Stimulated activated CD8-positive, alpha-beta memory T cell treated with anti-CD3 and anti-CD28 coated beads, Interleukin-7, amount 100 ng/mL, for 4 hours (primary cell): ENCODE measurements around the gene PLA2G3.

Source experiments
- DNase-seq, 2 donors: peaks; one replicate each; pipeline ENCODE4 v3.0.0-alpha.2; 2020; ENCODE audit warnings: low read depth in 2 of 2

PLA2G3 gene

DNA sequence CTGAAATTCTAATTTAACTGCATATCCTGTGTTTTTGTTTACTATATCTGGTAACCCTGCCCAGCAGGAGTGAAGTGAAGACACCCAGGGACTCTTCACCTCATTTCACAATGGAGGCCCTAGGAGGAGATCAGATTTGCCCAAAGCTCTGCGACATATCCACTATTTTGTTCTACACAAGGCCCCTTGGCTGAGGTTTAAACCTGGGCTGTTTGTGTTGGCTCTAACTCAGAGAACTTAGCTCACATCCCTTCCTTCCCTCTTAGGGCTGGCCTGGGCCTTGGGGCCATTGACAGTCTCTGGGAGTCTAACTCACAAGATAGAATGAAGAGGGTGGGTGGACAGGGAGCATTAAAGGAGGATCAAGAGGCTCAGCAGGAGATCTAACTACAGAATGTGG lies 8.2 kb upstream of the PLA2G3 start:
- DNase-seq: no peak

GRCh38 chr22:31144223-31144622 lies 3.9 kb upstream of the PLA2G3 start:
- DNase-seq: no peak

GRCh38 chr22:31143537-31143936 lies 3.2 kb upstream of the PLA2G3 start:
- no peak for DNase-seq

DNA sequence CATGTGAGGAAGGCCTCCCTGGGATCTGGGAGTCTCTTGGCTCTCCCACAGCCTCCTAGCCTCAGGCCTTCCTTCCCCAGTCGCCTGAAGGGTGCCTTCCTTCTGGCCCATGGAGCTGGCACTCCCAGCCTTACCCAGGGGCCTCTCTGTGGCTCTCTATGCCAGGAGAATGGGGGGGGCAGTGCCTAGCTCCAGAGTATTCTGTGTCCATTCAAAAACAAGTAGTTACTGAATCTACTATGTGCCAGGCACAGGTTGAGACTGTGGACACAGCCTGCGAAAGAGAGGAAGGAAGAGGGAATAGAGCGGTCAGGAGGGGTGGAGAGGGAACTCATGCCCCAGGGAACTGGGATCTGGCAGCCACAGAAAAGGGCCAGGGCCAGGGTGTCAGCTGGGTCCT lies 2.7 kb upstream of the PLA2G3 start:
- no peak for DNase-seq

- DNase-seq: no peak
Observed at GRCh38 chr22:31142285-31142684, 2.0 kb upstream of the PLA2G3 start.

GRCh38 chr22:31141551-31141950 lies 1.2 kb upstream of the PLA2G3 start:
- DNase-seq: no peak

DNA sequence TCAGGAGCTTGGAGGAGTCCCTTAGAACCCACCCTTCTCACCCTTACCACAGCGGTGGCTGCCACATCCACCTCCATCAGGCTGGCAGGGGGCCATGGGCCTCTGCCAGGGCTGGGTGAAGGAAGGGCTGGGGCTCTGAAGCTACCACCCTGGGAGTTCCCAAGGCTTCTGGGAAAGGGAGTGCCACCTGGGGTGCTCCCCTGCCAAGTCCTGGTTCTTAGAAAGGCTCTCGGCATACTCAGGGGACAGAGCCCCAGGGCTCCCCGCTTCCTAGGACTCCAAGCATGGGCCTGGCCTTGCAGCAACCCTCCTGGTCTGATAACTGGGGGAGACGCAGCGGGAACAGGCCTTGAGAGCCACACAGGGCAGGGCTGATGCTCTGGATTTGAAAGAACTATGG lies 438 bp upstream of the PLA2G3 start:
- no peak for DNase-seq

GRCh38 chr22:31139066-31139465 lies 1.2 kb downstream of the PLA2G3 start:
- DNase-seq: no peak

DNA sequence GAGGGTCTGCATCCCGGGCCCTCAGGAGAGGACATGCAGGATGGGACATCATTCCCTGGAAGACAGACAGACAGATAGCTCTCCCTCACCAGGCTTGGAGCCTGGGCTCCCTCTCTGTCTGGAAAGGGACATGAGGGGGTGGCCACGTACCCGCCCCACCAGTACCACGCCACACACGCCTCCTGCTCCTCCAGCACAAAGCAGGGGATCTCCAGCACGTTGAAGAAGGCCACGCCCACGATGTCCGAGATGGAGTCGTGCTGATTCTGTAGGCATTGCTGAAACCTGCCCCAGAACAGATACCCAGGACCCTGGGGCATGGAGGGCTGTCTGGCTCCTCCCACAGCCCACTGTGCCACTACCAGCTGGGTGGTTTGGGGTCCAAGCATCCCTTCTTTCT lies 2.2 kb downstream of the PLA2G3 start:
- DNase-seq: no peak

DNA sequence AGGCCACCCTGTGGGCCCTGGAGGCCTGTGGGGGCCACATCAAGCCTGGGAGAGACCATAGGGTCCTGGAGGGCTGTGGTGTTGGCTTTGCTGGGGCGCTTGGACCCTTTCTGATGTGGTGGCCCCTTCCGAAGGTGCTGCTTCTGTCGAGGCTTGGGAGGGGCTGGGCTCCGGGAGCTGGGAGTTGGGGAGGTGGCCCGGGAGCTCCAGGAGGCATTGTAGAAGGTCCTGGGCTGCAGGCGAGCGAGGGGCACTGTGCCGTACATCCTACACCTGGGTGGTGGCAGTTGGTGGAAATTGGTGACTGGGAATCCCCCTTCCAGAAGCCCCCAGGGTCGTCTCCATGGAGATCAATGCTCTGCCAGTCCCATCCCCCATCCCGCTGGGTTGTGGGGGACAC lies 2.6 kb downstream of the PLA2G3 start:
- no peak for DNase-seq

- no peak for DNase-seq
Observed at GRCh38 chr22:31136711-31137110, 3.6 kb downstream of the PLA2G3 start.

DNA sequence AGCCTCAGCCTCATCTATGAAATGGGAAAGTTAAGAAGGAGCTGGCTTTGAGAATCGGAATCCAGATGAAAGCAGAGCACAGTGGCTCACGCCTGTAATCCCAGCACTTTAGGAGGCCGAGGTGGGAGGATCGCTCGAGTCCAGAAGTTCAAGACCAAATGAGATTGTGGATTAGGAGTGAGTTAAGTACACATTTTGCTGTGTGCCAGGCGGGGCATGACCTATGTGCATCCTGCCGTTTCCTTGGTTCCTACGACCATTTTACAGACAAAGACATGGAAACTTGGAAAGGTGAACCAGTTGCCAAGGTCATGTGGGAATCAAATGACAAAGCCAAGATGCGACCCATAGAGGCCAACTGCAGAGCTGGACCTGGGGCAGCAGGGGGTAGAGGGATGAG lies 4.2 kb downstream of the PLA2G3 start:
- DNase-seq: no peak

DNA sequence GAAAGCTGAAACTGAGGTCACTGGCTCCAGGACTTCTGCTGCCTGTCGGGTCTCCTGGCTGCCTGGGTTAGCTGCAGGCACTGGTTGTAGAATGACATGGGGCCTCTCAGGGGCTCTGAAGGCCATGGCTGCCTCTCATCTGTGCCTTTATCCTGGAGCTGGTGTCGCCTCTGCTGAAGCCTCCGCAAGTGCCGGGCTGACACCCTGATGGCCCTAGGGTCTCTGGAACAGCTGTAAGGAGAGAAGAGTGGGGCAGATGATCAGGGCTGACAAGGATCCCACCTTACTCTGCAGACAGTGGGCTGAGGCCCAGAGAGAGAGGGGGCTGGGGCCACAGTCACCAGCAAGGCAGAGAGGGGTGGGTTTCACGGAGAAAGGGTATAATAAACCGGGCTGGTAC lies 4.6 kb downstream of the PLA2G3 start:
- no peak for DNase-seq

- no peak for DNase-seq
Observed at GRCh38 chr22:31134688-31135087, 5.6 kb downstream of the PLA2G3 start.

DNA sequence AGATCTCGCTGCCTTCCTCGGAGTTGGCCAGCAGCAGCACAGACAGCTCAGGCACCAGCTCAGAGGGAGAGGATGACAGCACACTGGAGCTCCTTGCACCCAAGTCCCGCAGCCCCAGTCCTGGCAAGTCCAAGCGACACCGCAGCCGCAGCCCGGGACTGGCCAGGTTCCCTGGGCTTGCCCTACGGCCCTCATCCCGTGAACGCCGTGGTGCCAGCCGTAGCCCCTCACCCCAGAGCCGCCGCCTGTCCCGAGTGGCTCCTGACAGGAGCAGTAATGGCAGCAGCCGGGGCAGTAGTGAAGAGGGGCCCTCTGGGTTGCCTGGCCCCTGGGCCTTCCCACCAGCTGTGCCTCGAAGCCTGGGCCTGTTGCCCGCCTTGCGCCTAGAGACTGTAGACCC lies 6.4 kb downstream of the PLA2G3 start:
- no peak for DNase-seq

- DNase-seq: no peak
Observed at GRCh38 chr22:31130873-31131272, 9.4 kb downstream of the PLA2G3 start.

- DNase-seq: no peak
Observed at GRCh38 chr22:31128156-31128555, 12.2 kb downstream of the PLA2G3 start.

GRCh38 chr22:31127181-31127772 lies 13.0 kb downstream of the PLA2G3 start:
- DNase-seq: no peak

GRCh38 chr22:31126869-31127175 lies 13.5 kb downstream of the PLA2G3 start:
- DNase-seq: no peak

GRCh38 chr22:31126128-31126868 lies 14.0 kb downstream of the PLA2G3 start:
- DNase-seq: no peak

DNA sequence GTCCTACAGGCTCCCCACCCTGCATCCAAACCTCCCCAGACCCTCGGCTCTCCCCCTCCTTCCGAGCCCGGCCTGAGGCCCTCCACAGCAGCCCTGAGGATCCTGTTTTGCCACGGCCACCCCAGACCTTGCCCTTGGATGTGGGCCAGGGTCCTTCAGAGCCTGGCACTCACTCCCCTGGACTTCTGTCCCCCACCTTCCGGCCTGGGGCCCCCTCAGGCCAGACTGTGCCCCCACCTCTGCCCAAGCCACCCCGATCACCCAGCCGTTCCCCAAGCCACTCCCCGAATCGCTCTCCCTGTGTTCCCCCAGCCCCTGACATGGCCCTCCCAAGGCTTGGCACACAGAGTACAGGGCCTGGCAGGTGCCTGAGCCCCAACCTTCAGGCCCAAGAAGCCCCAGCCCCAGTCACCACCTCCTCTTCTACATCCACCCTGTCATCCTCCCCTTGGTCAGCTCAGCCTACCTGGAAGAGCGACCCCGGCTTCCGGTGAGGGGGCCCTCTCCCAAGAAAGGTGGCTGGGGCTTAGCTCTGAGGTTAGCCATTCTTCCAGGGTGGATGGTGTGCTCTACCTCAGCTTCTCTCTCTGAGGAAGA lies 14.7 kb downstream of the PLA2G3 start:
- no peak for DNase-seq

GRCh38 chr22:31124811-31125465 lies 15.4 kb downstream of the PLA2G3 start:
- DNase-seq: no peak

DNA sequence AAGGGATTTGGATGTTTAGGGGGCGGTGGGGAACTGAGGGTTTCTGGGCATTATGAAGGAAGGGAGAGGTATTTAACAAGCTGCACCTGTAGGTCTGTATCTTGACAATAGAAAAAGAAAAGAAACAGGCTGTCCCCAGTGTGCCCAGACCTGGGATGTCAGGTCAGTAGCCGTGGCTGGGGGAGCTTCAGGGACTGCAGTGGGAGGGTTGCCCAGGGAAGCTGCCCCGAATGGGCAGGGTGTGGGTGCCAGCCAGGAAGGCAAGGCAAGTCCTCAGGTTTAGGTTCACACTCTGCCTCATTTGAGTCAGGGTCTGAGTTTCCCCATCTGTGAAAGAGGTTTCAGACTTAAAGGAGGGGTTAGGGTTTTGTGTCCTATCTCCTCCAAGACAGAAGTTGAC lies 16.0 kb downstream of the PLA2G3 start:
- no peak for DNase-seq
